ENCODE measurements around the gene SPRR4.
"Not testable (repeated sequence)": the region's sequence is repeated elsewhere in the genome, so short reads cannot be mapped to it uniquely, and the experiment has no call there.

DNA sequence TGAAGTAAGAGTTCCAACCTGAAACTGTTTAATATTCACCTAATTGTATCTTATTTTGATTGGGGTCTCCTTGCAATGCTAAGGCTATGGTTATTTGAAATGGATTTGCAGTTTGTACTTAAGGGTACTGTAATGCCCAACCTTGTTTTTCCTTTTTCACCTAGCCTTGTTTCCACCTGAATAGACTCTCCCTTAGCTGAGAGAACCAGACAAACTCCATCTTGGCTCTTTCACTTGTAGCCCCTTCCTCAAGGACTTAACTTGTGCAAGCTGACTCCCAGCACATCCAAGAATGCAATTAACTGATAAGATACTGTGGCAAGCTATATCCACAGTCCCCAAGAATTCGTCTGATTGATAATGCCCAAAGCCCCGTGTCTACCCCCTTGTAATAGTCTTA lies 51.4 kb downstream of the SPRR4 start:
- TF ChIP-seq, protein P1, sequence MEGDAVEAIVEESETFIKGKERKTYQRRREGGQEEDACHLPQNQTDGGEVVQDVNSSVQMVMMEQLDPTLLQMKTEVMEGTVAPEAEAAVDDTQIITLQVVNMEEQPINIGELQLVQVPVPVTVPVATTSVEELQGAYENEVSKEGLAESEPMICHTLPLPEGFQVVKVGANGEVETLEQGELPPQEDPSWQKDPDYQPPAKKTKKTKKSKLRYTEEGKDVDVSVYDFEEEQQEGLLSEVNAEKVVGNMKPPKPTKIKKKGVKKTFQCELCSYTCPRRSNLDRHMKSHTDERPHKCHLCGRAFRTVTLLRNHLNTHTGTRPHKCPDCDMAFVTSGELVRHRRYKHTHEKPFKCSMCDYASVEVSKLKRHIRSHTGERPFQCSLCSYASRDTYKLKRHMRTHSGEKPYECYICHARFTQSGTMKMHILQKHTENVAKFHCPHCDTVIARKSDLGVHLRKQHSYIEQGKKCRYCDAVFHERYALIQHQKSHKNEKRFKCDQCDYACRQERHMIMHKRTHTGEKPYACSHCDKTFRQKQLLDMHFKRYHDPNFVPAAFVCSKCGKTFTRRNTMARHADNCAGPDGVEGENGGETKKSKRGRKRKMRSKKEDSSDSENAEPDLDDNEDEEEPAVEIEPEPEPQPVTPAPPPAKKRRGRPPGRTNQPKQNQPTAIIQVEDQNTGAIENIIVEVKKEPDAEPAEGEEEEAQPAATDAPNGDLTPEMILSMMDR (conservative IDR thresholded peaks at IDR 0.05; ENCODE audit: low read depth, low read length) = not testable (repeated sequence)
- not testable (repeated sequence) for TF ChIP-seq EZH2 (IDR thresholded peaks at IDR 0.05; ENCODE audit: low read length, unreplicated experiment); EZH2phosphoT487 (IDR thresholded peaks at IDR 0.05; ENCODE audit: borderline replicate concordance, low read length)

All from PC-3 (cell line).